Stimulated activated naive CD4-positive, alpha-beta T cell (primary cell): ENCODE measurements around the gene NRP2.

Experiments
- DNase-seq, 6 experiments: peaks; one replicate each; lab custom pipeline; 2025; lab: John Stamatoyannopoulos, UW

The NRP2 gene

GRCh38 chr2:205733082-205733481 lies 50.8 kb downstream of the NRP2 start:
- no peak for DNase-seq

DNA sequence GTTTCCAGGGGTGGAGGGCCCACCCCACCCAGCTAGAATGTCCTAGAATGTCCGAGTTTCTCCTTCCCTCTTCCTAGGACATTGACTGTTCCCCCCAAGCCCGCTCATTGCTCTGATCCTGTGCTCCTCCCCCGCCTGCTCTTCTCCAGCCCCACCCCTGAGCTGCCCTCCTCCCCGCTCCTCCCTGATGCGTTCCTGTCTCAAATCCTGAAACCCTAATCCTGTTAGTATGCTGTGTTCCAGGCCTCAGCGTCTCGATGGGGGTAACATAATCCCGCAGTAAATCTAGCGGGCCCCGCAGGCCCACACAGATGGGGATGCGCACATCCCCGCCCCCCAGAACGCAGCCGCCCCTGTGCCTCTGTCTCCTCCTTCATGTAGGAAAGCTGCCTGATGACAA lies 51.3 kb downstream of the NRP2 start:
- no peak for DNase-seq

DNA sequence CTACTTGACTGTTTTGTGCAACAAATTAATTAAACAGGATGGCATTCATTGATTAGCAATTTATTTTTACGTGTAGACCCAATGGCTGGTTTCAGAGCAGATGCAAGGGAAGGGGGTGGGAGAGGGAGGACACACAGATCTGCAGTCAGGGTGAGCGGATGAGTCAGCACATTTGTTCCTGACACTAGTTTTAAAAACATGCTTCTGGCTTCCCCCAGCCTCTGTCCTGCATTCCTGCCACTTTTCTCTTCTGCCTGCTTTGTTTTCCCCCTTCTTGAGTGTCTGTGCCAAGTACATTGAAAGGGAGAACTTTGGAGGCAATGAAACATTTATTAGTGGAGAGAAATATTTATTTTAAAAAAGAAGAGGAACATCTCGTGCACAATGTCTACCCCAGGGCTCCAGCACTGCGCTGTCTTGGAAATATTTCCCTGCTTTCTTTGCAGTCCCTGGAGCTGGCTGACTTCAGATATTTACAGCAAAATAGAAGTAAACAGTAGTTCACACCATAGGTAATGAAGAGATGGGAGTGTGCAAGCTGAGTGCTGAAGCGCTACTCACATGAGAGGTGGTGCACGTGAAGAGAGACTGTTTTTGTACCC lies 52.2 kb downstream of the NRP2 start:
- no peak for DNase-seq

DNA sequence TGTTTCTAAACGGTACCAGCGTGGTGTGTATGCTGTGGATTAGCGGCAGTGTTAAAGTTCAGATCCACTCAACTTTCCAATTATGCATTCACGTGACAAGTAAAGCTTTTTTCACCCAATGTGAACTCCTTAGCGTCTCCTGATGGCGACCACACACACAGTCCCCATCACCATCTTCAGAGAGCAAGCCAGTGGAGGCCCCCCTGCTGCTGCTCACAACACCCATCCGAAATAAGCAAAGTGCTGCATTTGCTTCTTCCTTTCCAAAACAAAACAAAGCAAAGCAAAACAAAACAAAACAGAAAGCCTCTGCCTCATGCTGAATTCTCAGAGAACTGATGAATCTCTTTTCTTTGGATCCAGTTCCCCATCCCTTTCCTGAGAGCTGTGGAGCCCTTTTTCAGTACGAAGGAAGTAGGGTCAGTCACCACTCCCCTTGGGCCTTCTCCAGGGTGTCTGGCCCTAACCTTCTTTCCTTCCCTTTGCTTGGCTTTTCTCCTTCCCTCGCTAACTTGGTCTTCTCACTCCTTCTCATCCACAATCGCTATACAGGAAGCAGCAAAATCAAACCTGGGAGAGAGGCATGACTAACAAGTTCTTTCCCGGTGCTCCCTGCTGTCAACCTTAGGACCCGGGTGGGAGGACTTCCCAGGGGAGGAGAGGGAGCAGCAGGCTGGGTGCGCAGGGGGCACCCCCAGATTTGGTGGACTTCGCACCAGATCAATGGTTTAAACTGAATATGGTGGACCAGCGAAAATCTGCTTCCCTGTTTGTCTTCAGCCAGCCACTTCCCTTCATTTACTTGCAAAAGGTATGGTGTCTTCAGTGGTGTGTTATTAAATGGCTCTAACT lies 56.0 kb downstream of the NRP2 start:
- no peak for DNase-seq

DNA sequence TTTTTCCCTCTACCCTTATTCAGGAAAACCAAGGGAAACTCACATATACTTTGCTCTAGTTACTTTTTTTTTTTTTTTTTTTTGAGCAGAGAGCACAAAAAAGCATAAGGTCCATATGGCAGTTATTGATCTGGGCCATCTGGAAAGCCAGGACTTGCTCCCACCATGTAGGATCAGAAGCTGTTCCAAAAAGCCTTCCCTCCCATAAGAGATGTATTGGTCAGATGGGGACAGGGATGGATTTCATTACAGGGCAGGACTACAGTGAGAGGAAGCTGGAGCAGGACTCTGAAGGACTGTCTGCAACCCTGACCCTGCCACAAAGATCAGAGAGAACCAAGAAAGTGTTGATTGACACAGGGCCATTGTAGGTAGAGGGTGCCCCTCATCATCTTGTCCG lies 57.3 kb downstream of the NRP2 start:
- DNase-seq: no peak

GRCh38 chr2:205740381-205740780 lies 58.1 kb downstream of the NRP2 start:
- DNase-seq: no peak

DNA sequence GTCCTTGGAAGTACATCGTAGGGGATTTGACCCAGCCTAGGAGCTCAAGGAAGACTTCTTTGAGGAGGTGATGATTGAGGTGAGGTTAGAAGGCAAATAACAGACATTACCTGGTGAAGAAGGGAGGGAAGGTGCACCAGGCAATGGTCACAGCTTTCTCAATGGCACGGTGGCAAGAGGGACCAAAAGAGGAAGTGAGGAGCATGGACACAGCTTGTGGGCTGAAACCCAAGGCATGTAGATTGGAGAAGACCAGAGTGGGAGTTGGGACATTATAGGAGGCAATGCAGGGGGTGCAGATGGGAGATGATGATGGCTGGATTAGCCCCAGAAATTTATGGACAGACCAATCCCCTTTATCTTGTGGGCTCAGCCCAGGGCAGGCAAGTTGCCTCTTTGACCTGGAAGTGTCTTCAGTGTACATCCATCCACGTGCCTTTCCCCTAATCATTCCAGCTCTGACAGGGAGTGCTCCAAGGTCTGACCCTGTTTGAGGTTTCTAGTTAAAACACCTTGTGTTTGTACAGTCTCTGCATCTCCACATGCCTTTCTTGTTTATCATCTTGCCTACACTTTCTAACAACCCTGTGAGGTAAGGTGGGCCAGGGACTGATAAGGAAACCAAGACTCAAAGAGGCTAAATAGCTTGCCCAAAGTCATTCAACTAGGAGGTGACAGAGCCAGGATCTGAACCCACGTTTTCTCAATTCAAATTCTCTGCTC lies 59.1 kb downstream of the NRP2 start:
- no peak for DNase-seq

- DNase-seq: no peak
Measured at GRCh38 chr2:205743137-205743536, 60.8 kb downstream of the NRP2 start.

- no peak for DNase-seq
Measured at GRCh38 chr2:205744074-205744591, 61.8 kb downstream of the NRP2 start.

DNA sequence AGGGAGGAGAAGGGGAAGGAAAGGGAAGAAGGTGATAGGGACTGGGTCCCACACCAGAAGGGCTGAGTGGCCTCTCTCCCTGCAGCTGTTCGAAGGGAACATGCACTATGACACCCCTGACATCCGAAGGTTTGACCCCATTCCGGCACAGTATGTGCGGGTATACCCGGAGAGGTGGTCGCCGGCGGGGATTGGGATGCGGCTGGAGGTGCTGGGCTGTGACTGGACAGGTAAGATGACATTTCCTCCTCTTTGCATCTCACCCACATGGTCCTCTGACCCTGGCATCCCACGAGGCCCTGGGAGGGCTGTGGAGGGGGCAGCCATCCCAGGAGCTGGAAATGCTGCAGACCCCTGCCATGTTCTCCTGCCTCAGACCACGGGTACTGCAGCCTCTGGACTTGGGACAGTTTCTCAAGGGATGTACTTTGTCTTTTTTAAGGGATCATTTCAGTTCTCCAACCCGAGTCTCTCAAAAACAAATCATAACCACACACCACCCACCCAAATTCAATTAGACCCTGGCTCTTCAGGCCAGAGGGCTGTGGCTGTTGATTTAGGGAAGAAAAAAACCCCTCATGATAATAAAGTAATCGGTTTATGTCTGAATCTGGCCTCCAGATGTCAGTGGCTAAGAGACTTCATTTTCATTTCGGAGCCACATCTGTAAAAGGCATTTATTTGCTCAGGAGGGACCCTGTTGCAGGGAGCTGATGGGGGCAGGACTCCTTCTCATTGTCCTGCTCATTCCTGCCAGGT lies 63.5 kb downstream of the NRP2 start:
- no peak for DNase-seq

GRCh38 chr2:205746420-205746785 lies 64.1 kb downstream of the NRP2 start:
- no peak for DNase-seq

GRCh38 chr2:205747829-205748386 lies 65.6 kb downstream of the NRP2 start:
- no peak for DNase-seq

- DNase-seq: no peak
Measured at GRCh38 chr2:205748639-205749038, 66.3 kb downstream of the NRP2 start.

GRCh38 chr2:205749078-205749477 lies 66.8 kb downstream of the NRP2 start:
- no peak for DNase-seq

DNA sequence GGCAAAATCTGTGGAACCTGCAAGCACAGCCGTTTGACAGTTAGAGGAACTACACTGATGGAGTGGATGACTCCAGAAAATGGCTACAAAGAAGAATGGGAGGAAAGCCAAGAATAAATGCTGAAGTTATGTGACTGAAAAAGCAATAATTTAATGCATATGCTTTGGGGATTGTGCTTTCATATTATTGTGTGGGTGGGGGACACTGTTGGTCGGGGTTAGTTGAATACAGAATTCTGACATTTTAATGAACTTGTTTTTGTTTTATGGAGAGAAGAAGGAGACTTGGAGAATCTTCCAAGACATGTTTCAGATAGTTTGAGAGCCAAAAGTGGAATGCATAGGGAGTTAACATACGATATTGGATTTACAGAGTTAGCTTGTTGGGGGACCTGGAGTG lies 68.5 kb downstream of the NRP2 start:
- no peak for DNase-seq

GRCh38 chr2:205751569-205752031 lies 69.3 kb downstream of the NRP2 start:
- DNase-seq: no peak

DNA sequence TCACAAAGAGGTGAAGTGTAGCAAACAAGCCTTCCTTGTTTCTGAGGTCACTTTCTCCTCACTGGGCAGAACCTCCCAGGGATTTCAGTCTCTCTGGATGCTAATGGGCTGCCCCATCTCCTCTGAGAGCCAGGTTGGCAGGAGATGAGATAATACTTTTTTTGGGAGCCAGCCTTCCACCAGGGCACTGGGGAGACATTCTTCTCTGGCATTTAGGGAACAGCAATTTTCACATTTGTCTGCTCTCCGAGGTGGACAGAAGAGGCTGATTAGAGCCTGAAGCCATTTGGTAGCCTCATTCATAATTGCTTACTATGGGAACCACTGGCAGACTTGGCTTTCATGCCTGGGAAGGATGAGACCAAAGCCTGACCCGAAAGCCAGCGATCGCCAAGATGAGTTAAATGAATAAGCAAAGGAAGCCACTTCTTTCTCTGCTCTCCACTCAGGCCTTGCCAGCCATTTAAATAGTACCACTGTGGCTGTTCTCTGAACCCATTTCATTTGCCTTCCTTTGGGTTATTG lies 70.1 kb downstream of the NRP2 start:
- no peak for DNase-seq

- DNase-seq: no peak
Measured at GRCh38 chr2:205752924-205753323, 70.6 kb downstream of the NRP2 start.

- DNase-seq: no peak
Measured at GRCh38 chr2:205754285-205754923, 72.1 kb downstream of the NRP2 start.

- no peak for DNase-seq
Measured at GRCh38 chr2:205754924-205755321, 72.6 kb downstream of the NRP2 start.

GRCh38 chr2:205755923-205756322 lies 73.6 kb downstream of the NRP2 start:
- DNase-seq: no peak
